Activated CD8-positive, alpha-beta T cell treated with anti-CD3 and anti-CD28 coated beads for 36 hours (primary cell): Measurements from ENCODE around the gene BCKDHB. TPM values are rescaled to one million over a fixed set of nuclear protein-coding genes. Genes with fewer than 3 reads are reported as not detected.

ENCODE experiments used
- ATAC-seq: fragments of 200-7000 bp; cut with Tn5 transposase; one replicate; pipeline ENCODE4 v1.10.0; 2021; ENCODE audit warnings: mild to moderate bottlenecking, moderate library complexity
- CTCF ChIA-PET: fragments of 350-600 bp; sonication (Branson Sonifier 250); formaldehyde crosslinking; loops from one replicate; lab custom pipeline; 2021; ENCODE audit warnings: antibody characterized with exemption; lab: Charles Lee
- POLR2A ChIA-PET: fragments of 350-600 bp; sonication (Branson Sonifier 250); formaldehyde crosslinking; loops from one replicate; lab custom pipeline; 2021; ENCODE audit warnings: antibody characterized with exemption; lab: Charles Lee
- DNase-seq: peaks from one replicate; pipeline ENCODE4 v3.0.0-alpha.2; 2020
- H3K27ac Mint-ChIP-seq: one replicate; pipeline ENCODE4 v1.8.0; 2021; ENCODE audit warnings: mild to moderate bottlenecking, mixed read lengths
- H3K27me3 Mint-ChIP-seq: one replicate; pipeline ENCODE4 v1.8.0; 2021; ENCODE audit warnings: mixed read lengths
- H3K36me3 Mint-ChIP-seq: one replicate; pipeline ENCODE4 v1.8.0; 2021; ENCODE audit warnings: low read depth, mixed read lengths
- H3K4me1 Mint-ChIP-seq: one replicate; pipeline ENCODE4 v1.8.0; 2021; ENCODE audit warnings: low read depth, mixed read lengths
- H3K4me3 Mint-ChIP-seq: one replicate; pipeline ENCODE4 v1.8.0; 2021; ENCODE audit warnings: mild to moderate bottlenecking, moderate library complexity, mixed read lengths
- H3K9me3 Mint-ChIP-seq: one replicate; pipeline ENCODE4 v1.8.0; 2021; ENCODE audit warnings: mixed read lengths
- CTCF ChIP-seq: fragments of 200-600 bp; IDR thresholded peaks from one replicate; pipeline ENCODE4 v1.8.0; 2022; ENCODE audit warnings: antibody characterized with exemption, mild to moderate bottlenecking
- intact Hi-C: fragments of 100-400 bp; cut with micrococcal nuclease; formaldehyde crosslinking; loops from one replicate; pipeline ENCODE4 v1.10.0; 2022
- total RNA-seq, 2 experiments: library from RNA; stranded (reverse); gene quantifications; one replicate each; pipeline ENCODE4 v1.2.3, GENCODE V29; 2021

BCKDHB gene
- total RNA-seq, 2 experiments from 2014 or later, result 17.8 to 19.3 TPM

DNA sequence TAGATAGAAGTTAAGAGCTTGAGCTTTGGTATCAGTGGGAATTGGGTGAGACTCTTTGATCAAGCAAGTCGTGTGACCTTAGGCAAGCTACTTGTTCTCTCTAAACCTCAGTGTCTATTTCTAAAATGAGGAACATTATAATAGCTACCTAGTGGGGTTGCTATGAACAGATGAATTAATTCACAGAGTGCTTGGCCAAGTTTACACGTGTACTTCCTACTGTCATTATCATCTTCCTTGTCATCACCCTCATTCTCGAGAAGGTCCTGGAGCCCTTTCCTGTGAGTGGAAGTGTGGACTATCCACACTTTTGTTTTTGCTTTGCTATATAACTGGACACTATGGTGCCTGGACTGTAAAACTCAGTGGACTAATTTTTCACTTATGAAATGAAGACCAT, 64.0 kb downstream of the BCKDHB start:
- POLR2A ChIA-PET, result no interaction called here
- Mint-ChIP-seq H3K27ac (no peak overlapping the region), H3K36me3 (peaks cover 18% of the 10 kb centered on the region), H3K4me1 (peaks cover 6% of the 10 kb centered on the region), H3K27me3 (no peaks in the 10 kb centered on the region), H3K9me3 (no peaks in the 10 kb centered on the region), H3K4me3 (no peak overlapping the region)
- ATAC-seq (no peak), DNase-seq (no peak)
- no peak for TF ChIP-seq CTCF
- CTCF ChIA-PET, result no interaction called here
- intact Hi-C loops, result no loop called here

DNA sequence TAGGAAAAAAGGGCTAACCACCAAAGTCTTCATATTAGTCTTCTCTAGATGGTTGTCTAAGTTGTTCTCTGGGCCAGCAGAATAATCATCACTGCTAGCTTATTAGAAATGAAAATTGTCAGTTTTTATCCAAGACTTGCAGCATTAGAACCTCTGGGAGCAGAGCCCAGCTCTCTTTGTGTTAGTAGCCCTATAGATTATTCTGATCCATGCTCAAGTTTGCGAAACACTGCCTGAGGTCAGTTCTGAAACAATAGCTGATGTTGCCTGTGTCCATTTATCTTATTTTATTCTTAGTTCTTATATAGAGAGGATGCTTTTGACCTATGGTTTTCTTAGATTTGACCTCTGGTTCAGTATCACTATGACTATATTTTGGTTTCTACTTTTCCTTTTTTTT, 66.9 kb downstream of the BCKDHB start:
- Mint-ChIP-seq H3K4me1 (no peaks in the 10 kb centered on the region), H3K27ac (no peak overlapping the region), H3K27me3 (no peaks in the 10 kb centered on the region), H3K9me3 (no peaks in the 10 kb centered on the region), H3K4me3 (no peak overlapping the region), H3K36me3 (peaks cover 22% of the 10 kb centered on the region)
- ChIA-PET CTCF (no interaction called here), POLR2A (no interaction called here)
- no peak for DNase-seq
- no peak for ATAC-seq
- intact Hi-C loops, result no loop called here
- no peak for TF ChIP-seq CTCF

DNA sequence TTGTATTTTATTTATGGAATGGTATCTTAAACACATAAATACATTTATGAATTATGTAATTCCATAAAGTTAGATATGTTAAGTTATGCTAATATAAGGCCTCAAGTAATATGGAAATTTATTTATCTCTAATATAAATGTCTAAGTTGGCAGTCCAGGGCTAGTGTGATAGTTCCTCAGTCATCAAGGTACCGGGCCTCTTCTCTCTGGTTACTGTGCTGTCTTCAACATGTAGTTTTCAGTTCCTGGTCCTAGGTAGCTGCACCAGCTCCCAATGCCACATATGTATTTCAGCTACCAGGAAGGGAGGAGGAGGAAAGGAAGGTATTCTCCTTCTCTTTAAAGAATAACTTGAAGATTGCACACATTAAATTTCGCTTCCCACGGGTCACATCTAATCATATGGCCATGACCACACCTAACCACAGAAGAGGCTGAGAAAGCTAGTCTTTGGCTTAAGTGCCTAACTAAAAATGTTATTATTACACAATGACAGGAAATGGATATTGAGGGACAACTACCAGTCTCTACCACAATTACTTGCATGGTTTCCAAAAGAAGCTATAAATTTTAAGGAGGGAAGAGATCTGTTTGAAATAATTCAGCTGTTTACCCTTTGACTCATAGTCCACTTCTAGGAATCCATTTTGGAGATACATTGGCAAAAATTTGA, 68.6 kb downstream of the BCKDHB start:
- H3K4me1 Mint-ChIP-seq, result no peaks in the 10 kb centered on the region
- intact Hi-C loops, result no loop called here
- DNase-seq (no peak), ATAC-seq (no peak)
- ChIA-PET CTCF (no interaction called here), POLR2A (no interaction called here)
- H3K27me3 Mint-ChIP-seq, result no peaks in the 10 kb centered on the region
- H3K27ac Mint-ChIP-seq, result no peak overlapping the region
- H3K36me3 Mint-ChIP-seq, result peaks cover 20% of the 10 kb centered on the region
- H3K9me3 Mint-ChIP-seq, result no peaks in the 10 kb centered on the region
- no peak for TF ChIP-seq CTCF
- H3K4me3 Mint-ChIP-seq, result no peak overlapping the region

DNA sequence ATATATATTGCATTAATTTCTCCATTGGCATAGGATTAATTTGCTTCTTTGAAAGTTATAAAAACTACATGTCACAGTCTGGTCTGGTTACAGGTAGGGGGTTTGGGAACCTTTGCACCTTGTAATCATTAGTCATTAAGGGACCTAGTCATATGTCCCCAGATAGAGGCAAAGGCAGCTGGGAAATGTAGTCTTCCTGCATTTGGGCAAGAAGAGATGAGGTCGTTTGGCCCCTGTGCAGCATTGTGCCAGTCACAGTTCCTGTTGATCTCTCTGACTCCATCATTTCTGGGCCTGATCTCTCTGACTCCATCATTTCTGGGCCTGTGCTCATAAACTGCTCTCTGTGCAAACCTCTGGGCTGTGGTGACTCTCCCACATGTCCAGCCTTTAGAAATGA, 73.2 kb downstream of the BCKDHB start:
- Mint-ChIP-seq H3K36me3 (peaks cover 14% of the 10 kb centered on the region), H3K27me3 (no peaks in the 10 kb centered on the region), H3K4me3 (no peak overlapping the region), H3K4me1 (no peaks in the 10 kb centered on the region), H3K27ac (no peak overlapping the region), H3K9me3 (peaks cover 8% of the 10 kb centered on the region)
- peak; percentile 16 for DNase-seq
- POLR2A ChIA-PET, result no interaction called here
- no peak for TF ChIP-seq CTCF
- peak; percentile 72 for ATAC-seq
- CTCF ChIA-PET, result no interaction called here
- intact Hi-C loops, result no loop called here

DNA sequence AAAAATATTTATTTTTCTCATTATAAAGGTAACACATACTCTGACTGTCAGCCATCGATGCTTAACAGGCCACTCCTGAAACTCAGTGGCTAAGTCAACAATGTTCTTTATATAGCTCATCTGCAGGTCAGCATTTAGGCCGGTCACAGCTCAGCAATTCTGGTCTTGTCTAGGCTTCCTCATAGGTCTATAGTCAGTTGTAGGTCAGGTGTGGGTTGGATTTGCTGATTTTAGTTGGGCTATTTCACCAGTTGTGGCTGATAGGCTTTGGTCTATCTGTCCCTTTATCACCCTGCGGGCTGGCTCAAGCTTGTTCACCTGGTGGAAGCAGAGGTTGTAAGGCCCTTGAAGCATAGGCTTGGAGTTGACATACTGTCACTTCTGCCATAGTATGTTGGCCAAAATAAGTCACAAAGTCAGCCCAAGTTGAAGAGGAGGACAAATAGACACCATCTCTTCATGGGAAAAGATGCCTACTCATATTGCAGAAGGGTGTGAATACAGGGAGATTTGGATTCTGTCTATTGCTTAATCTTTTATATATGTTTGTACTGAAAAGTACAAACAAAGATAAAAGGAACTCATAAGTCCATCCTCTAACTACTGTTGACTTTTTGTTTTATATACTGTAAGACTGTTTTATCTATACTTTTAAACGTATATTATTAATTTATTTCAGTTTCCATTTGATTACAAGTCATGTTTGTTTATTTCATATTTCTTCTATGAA, 75.0 kb downstream of the BCKDHB start:
- ChIA-PET CTCF (no interaction called here), POLR2A (no interaction called here)
- no peak for DNase-seq
- Mint-ChIP-seq H3K9me3 (peaks cover 13% of the 10 kb centered on the region), H3K27ac (no peak overlapping the region), H3K27me3 (no peaks in the 10 kb centered on the region), H3K36me3 (peaks cover 22% of the 10 kb centered on the region), H3K4me1 (no peaks in the 10 kb centered on the region), H3K4me3 (no peak overlapping the region)
- intact Hi-C loops, result no loop called here
- no peak for ATAC-seq
- no peak for TF ChIP-seq CTCF
